ENCODE measurements around the gene DDR2.
"Not testable (repeated sequence)": the region's sequence is repeated elsewhere in the genome, so short reads cannot be mapped to it uniquely, and the experiment has no call there.

- not testable (repeated sequence) for TF ChIP-seq CTCF (conservative IDR thresholded peaks at IDR 0.05; ENCODE audit: low read length); EZH2phosphoT487 (IDR thresholded peaks at IDR 0.05; ENCODE audit: borderline replicate concordance, low read depth, low read length)
These were observed 175.2 kb downstream of the DDR2 start for GRCh38 chr1:162807503-162807902.

Measured in OCI-LY7 (cell line).